Adrenal gland (tissue), 12 donors: ENCODE measurements around the gene CNGB1. TPM values are rescaled to one million over a fixed set of nuclear protein-coding genes. Genes with fewer than 3 reads are reported as not detected.

Experiments used
- DNase-seq, 7 donors: peaks; one replicate each; pipeline ENCODE4 v3.0.0-alpha.2; 2019 to 2020
- H3K27ac ChIP-seq, 5 donors: fragments of 200-600 bp; sonication (generic) in 4 of 5; 1 replicate in 3 of 5; 2 replicates in 2 of 5; pipeline versions ENCODE4 v1.5.1 to v1.8.0; 2016 to 2020; ENCODE audit warnings: mild to moderate bottlenecking in 1 of 5
- H3K27me3 ChIP-seq: fragments of 200-600 bp; 2 replicates; pipeline ENCODE4 v1.8.0; 2021
- H3K36me3 ChIP-seq, 2 donors: fragments of 200-600 bp; replicated peaks in 1 of 2; 1 replicate in 1 of 2; 2 replicates in 1 of 2; pipeline versions ENCODE4 v1.5.1 to v1.8.0; 2018 to 2022
- H3K4me1 ChIP-seq, 2 donors: fragments of 200-600 bp; replicated peaks in 1 of 2; 1 replicate in 1 of 2; 2 replicates in 1 of 2; pipeline versions ENCODE4 v1.5.1 to v1.8.0; 2018 to 2021
- H3K4me3 ChIP-seq, 4 donors: fragments of 200-600 bp; sonication (generic) in 3 of 4; one replicate each; pipeline ENCODE4 v1.5.1; 2016 to 2018
- H3K9me3 ChIP-seq, 3 donors: fragments of 200-600 bp; sonication (generic) in 1 of 3; replicated peaks in 1 of 3; 1 replicate in 2 of 3; 2 replicates in 1 of 3; pipeline versions ENCODE4 v1.5.1 to v1.8.0; 2016 to 2021
- POLR2A ChIP-seq, 2 donors: fragments of 450-650 bp; IDR thresholded peaks; one replicate each; pipeline ENCODE4 v1.6.1; 2017; ENCODE audit warnings: antibody characterized with exemption in 2 of 2, mild to moderate bottlenecking in 2 of 2, moderate library complexity in 1 of 2
- WGBS, 4 donors: extraction: QIAGEN DNeasy Blood & Tissue Kit in 2 of 4; methylation state at CpG; one replicate each; pipeline versions ENCODE4 v1.1.5 to v1.1.7; 2013 to 2017; 5-methylcytosine and 5-hydroxymethylcytosine counted together
- intact Hi-C, 2 donors: fragments of 100-400 bp; cut with DNase I; formaldehyde crosslinking; loops; one replicate each; pipeline versions ENCODE4 v1.14.1 to v1.15.0; 2022 to 2023
- polyA plus RNA-seq, 3 donors: library from polyadenylated mRNA; stranded (reverse); fragments of 200-250 nt in 2 of 3; fragments of 350-450 nt in 1 of 3; fragmentation: Illumina TruSeq in 1 of 3; extraction: RNeasy Lipid Tissue Mini Kit (QIAGEN cat#74804) in 1 of 3; gene quantifications; one replicate each; pipeline ENCODE4 v1.2.3, GENCODE V29; 2013 to 2014
- total RNA-seq, 9 donors: library from RNA; depleted of rRNA in 4 of 9; stranded (reverse); fragments of >200 nt in 4 of 9; fragments of 120-200 nt in 1 of 9; fragmentation: NEBNext Ultra II Directional in 1 of 9; extraction: Animal tissue kit (Norgen Biotek cat#: 25700) in 1 of 9; gene quantifications; one replicate each; pipeline versions ENCODE4 v1.1.0 to v1.2.4, GENCODE V29; 2013 to 2023
- TF ChIP-seq, protein P1 (sequence below), 6 experiments: fragments of 450-650 bp in 4 of 6; fragments of 200-600 bp in 2 of 6; sonication (generic) in 1 of 6; IDR thresholded peaks; 1 replicate in 5 of 6; 2 replicates in 1 of 6; pipeline versions ENCODE4 v1.5.1 to v1.8.0; 2016 to 2021; ENCODE audit warnings: antibody characterized with exemption in 6 of 6, mild to moderate bottlenecking in 2 of 6, moderate library complexity in 1 of 6
- donor health status: healthy with polysubstance abuse.
- donor health status: Bipolar disorder and iron deficiency.
- donor health status: DM: yes; HTN: yes; CAD: no.
- donor health status: DM: no; HTN: no; CAD: no.
- donor health status: DM: no; HTN: no; CAD: no.
- donor health status: DM: yes; HTN: yes; CAD: no.

Gene CNGB1
- total and polyA plus RNA-seq, 12 donors, result 0.67 to 2.4 (median 1.5) TPM; not detected in 5

DNA sequence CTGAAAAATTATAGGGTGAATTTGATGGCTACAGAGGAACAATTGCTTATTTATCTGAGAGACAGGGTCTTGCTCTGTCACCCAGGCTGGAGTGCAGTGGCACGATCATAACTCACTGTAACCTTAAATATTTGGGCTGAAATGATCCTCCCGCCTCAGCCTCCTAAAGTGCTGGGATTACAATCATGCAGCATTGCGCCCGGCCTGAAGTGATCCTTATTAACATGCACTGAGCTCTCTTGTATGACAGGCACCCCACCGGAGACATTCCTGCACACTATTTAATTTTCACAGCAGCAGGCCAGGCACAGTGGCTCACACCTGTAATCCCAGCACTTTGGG is 77.7 kb downstream of the CNGB1 start:
- Histone ChIP-seq H3K4me1 (peaks cover 11 to 32% of the 10 kb centered on the region in 2 donors), H3K27me3 (no peaks in the 10 kb centered on the region), H3K36me3 (no peaks in the 10 kb centered on the region), H3K4me3 (no peak overlapping the region), H3K9me3 (no peaks in the 10 kb centered on the region), H3K27ac (peak overlapping the region in 4 of 5 donors; percentile 19 to 82 (median 62))
- 88 to 93% (median 91%) methylated on average over 5 of the region's 5 CpGs for WGBS, 4 donors
- DNase-seq, result no peak
- intact Hi-C loops, result no loop called here
- no peak for TF ChIP-seq POLR2A (IDR thresholded peaks at IDR 0.05)
- TF ChIP-seq, protein P1, sequence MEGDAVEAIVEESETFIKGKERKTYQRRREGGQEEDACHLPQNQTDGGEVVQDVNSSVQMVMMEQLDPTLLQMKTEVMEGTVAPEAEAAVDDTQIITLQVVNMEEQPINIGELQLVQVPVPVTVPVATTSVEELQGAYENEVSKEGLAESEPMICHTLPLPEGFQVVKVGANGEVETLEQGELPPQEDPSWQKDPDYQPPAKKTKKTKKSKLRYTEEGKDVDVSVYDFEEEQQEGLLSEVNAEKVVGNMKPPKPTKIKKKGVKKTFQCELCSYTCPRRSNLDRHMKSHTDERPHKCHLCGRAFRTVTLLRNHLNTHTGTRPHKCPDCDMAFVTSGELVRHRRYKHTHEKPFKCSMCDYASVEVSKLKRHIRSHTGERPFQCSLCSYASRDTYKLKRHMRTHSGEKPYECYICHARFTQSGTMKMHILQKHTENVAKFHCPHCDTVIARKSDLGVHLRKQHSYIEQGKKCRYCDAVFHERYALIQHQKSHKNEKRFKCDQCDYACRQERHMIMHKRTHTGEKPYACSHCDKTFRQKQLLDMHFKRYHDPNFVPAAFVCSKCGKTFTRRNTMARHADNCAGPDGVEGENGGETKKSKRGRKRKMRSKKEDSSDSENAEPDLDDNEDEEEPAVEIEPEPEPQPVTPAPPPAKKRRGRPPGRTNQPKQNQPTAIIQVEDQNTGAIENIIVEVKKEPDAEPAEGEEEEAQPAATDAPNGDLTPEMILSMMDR (IDR thresholded peaks at IDR 0.05), result no peak

DNA sequence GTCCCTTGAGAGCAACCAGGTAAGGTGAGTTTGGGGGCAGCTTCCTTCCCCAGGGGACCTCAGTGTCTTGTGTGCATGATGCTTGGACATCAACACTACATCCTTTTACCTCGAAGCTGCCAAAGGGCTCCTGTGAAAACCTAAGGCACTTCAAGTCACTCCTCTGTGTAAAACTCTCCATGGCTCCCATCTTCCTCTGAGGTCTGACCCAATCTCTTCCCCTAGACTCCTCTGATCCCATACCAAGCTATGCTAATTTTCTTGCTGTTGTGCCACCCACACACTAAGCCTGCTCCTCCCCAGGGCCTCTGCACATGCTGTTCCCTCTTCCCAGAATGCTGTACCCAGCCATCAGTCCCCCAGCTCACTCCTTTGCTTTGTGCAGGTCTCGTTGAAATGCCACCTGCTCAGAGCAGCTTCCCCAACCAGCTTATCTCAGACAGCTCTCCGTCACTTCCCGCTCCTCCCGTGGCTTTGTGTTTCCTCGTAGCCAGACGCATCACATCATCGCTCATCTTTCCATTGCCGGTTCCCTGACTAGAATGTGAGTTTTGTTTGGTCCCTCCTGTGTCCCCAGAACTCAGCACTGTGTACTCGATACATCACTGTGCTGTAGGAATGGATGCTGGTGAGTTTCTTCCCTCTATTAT is 78.4 kb downstream of the CNGB1 start:
- Histone ChIP-seq H3K27me3 (no peaks in the 10 kb centered on the region), H3K4me1 (peaks cover 11 to 32% of the 10 kb centered on the region in 2 donors), H3K9me3 (no peaks in the 10 kb centered on the region), H3K27ac (peak overlapping the region in 2 of 5 donors; percentile 76 to 82), H3K4me3 (no peak overlapping the region), H3K36me3 (no peaks in the 10 kb centered on the region)
- intact Hi-C loops, result no loop called here
- peak in 6 of 7 donors; percentile 36 to 62 (median 42) for DNase-seq
- TF ChIP-seq, protein P1 (IDR thresholded peaks at IDR 0.05), result no peak
- 47 to 68% (median 61%) methylated on average over 10 of the region's 10 CpGs for WGBS, 4 donors

DNA sequence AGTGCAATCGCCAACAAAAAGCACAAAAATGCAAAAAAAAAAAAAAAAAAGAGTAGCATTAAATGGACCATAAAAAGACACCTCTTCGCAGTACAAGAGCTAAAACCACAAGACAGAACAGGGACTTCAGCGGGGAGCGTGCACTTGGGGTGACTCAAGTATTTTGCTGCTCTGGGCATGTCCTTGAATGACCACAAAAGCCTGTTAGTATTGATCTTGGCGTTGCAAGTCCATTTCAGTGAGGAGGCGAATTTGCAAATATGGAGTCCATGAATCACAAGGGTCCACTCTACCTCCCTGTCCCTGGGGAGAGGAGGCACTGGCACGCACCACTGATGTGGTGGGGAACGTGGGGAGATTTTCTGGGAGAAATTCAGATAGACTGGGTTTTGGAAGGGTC is 78.9 kb downstream of the CNGB1 start:
- WGBS, 4 donors, result 63 to 78% (median 66%) methylated on average over 6 to 8 of the region's 8 CpGs
- peak in 2 of 7 donors; percentile 29 to 38 for DNase-seq
- H3K36me3 ChIP-seq, result no peaks in the 10 kb centered on the region
- H3K4me3 ChIP-seq, result no peak overlapping the region
- intact Hi-C loops, result no loop called here
- TF ChIP-seq, protein P1 (IDR thresholded peaks at IDR 0.05), result no peak
- TF ChIP-seq POLR2A (IDR thresholded peaks at IDR 0.05), result no peak
- H3K27ac ChIP-seq, result peak overlapping the region in 2 of 5 donors; percentile 76 to 82
- H3K27me3 ChIP-seq, result no peaks in the 10 kb centered on the region
- H3K9me3 ChIP-seq, result no peaks in the 10 kb centered on the region
- H3K4me1 ChIP-seq, result peaks cover 11 to 32% of the 10 kb centered on the region in 2 donors

DNA sequence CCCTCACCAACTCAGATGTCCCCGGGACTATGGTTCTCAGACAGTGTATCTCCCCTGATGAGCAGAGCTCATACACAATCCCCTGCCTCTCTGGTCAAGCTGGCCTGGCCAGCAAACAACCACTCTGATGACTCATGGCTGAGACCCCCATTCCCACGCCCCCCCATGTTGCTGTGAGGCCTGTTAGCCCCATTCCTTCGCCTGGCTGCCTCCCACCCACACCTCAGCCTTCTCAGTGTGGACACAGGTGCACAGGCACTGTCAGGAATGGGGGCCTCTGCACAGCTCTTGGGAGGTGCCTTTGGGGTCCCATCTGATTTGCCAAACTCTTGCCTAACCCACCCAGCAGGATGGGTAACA is 80.2 kb downstream of the CNGB1 start:
- peaks cover 11 to 32% of the 10 kb centered on the region in 2 donors for H3K4me1 ChIP-seq
- TF ChIP-seq, protein P1 (IDR thresholded peaks at IDR 0.05), result no peak
- TF ChIP-seq POLR2A (IDR thresholded peaks at IDR 0.05), result no peak
- DNase-seq, result no peak
- peak overlapping the region in 2 of 5 donors; percentile 49 to 50 for H3K27ac ChIP-seq
- H3K9me3 ChIP-seq, result no peaks in the 10 kb centered on the region
- H3K36me3 ChIP-seq, result no peaks in the 10 kb centered on the region
- no peak overlapping the region for H3K4me3 ChIP-seq
- WGBS, 4 donors, result 83 to 100% (median 87%) methylated on average over 1 to 3 of the region's 3 CpGs
- no peaks in the 10 kb centered on the region for H3K27me3 ChIP-seq
- intact Hi-C loops, result no loop called here
